ENCODE data around the gene SLC35G4.

Gene SLC35G4

DNA sequence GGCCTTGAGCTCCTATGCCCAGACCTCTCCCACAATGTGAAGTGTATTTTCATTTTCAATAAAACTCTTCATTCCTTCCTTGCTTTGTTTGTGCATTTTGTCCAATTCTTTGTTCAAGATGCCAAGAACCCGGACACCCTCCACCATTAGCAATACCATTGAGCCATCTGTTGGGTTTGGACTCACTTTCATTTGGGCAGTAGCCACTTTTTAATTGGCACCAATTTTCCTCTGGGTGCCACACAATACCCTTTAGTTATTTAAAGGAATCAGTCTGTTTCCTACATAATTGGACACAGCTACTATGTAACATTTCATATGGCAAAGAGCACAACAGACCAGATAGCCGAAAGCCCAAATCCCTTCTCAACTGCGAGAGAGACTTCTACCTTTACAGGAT, 22.5 kb upstream of the SLC35G4 start:
- TF ChIP-seq EZH2phosphoT487 (IDR thresholded peaks at IDR 0.05; ENCODE audit: low read length) (no peak), EZH2 (optimal IDR thresholded peaks at IDR 0.05; ENCODE audit: low read depth, low read length) (no peak)
- TF ChIP-seq, protein P1, sequence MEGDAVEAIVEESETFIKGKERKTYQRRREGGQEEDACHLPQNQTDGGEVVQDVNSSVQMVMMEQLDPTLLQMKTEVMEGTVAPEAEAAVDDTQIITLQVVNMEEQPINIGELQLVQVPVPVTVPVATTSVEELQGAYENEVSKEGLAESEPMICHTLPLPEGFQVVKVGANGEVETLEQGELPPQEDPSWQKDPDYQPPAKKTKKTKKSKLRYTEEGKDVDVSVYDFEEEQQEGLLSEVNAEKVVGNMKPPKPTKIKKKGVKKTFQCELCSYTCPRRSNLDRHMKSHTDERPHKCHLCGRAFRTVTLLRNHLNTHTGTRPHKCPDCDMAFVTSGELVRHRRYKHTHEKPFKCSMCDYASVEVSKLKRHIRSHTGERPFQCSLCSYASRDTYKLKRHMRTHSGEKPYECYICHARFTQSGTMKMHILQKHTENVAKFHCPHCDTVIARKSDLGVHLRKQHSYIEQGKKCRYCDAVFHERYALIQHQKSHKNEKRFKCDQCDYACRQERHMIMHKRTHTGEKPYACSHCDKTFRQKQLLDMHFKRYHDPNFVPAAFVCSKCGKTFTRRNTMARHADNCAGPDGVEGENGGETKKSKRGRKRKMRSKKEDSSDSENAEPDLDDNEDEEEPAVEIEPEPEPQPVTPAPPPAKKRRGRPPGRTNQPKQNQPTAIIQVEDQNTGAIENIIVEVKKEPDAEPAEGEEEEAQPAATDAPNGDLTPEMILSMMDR (IDR thresholded peaks at IDR 0.05; ENCODE audit: low read length): no peak
- no peaks in the 10 kb centered on the region for H3K36me3 ChIP-seq (replicated peaks; ENCODE audit: insufficient read depth, low read length)
- no peak overlapping the region for H3K9ac ChIP-seq (ENCODE audit: low read length)

GRCh38 chr18:11587432-11587831, 22.0 kb upstream of the SLC35G4 start:
- Histone ChIP-seq H3K36me3 (replicated peaks; ENCODE audit: insufficient read depth, low read length) (no peaks in the 10 kb centered on the region), H3F3A (ENCODE audit: insufficient read depth, low read length) (peaks cover 10% of the 10 kb centered on the region), H3K9ac (ENCODE audit: low read length) (no peak overlapping the region), H3K27ac (ENCODE audit: low read length) (peak overlapping the region; percentile 56; the same call in 1 of the 2 replicates), H3K4me3 (ENCODE audit: low read length) (no peak overlapping the region), H3K4me1 (ENCODE audit: low read length) (peaks cover 24% of the 10 kb centered on the region), H3K4me2 (ENCODE audit: low read depth, low read length) (peak overlapping the region; percentile 25; the same call in 1 of the 2 replicates), H3K9me2 (replicated peaks; ENCODE audit: insufficient read depth, low read length) (no peaks in the 10 kb centered on the region), H3K9me3 (replicated peaks; ENCODE audit: insufficient read depth, low read length) (no peaks in the 10 kb centered on the region), H4K20me1 (ENCODE audit: insufficient read depth, low read length) (no peaks in the 10 kb centered on the region), H3K27me3 (replicated peaks; ENCODE audit: insufficient read depth, low read length) (no peaks in the 10 kb centered on the region), H3K79me2 (ENCODE audit: low read length) (no peaks in the 10 kb centered on the region), H2AFZ (ENCODE audit: low read length) (no peak overlapping the region)
- DNase-seq: peak; percentile 48
- TF ChIP-seq EZH2phosphoT487 (IDR thresholded peaks at IDR 0.05; ENCODE audit: low read length) (no peak), EZH2 (optimal IDR thresholded peaks at IDR 0.05; ENCODE audit: low read depth, low read length) (no peak)
- TF ChIP-seq, protein P1 (IDR thresholded peaks at IDR 0.05; ENCODE audit: low read length): no peak

More for the DNA sequence above, 22.5 kb upstream of the SLC35G4 start:
- peaks cover 10% of the 10 kb centered on the region for H3F3A ChIP-seq (ENCODE audit: insufficient read depth, low read length)
- no peaks in the 10 kb centered on the region for H3K9me2 ChIP-seq (replicated peaks; ENCODE audit: insufficient read depth, low read length)
- H3K27me3 ChIP-seq (replicated peaks; ENCODE audit: insufficient read depth, low read length): no peaks in the 10 kb centered on the region
- no peak for DNase-seq
- H3K4me2 ChIP-seq (ENCODE audit: low read depth, low read length): peak overlapping the region; percentile 25; the same call in 1 of the 2 replicates
- H3K9me3 ChIP-seq (replicated peaks; ENCODE audit: insufficient read depth, low read length): no peaks in the 10 kb centered on the region
- no peaks in the 10 kb centered on the region for H4K20me1 ChIP-seq (ENCODE audit: insufficient read depth, low read length)
- peaks cover 24% of the 10 kb centered on the region for H3K4me1 ChIP-seq (ENCODE audit: low read length)
- H2AFZ ChIP-seq (ENCODE audit: low read length): no peak overlapping the region
- H3K27ac ChIP-seq (ENCODE audit: low read length): peak overlapping the region; percentile 56; the same call in 1 of the 2 replicates
- no peaks in the 10 kb centered on the region for H3K79me2 ChIP-seq (ENCODE audit: low read length)
- H3K4me3 ChIP-seq (ENCODE audit: low read length): no peak overlapping the region

GRCh38 chr18:11587846-11588245, 21.6 kb upstream of the SLC35G4 start:
- H2AFZ ChIP-seq (ENCODE audit: low read length): no peak overlapping the region
- peak overlapping the region; percentile 25; the same call in 1 of the 2 replicates for H3K4me2 ChIP-seq (ENCODE audit: low read depth, low read length)
- H3K27ac ChIP-seq (ENCODE audit: low read length): peak overlapping the region; percentile 56; the same call in 1 of the 2 replicates
- DNase-seq: peak; percentile 87
- H3K4me1 ChIP-seq (ENCODE audit: low read length): peaks cover 24% of the 10 kb centered on the region
- H3K9me2 ChIP-seq (replicated peaks; ENCODE audit: insufficient read depth, low read length): no peaks in the 10 kb centered on the region
- peaks cover 10% of the 10 kb centered on the region for H3F3A ChIP-seq (ENCODE audit: insufficient read depth, low read length)
- H3K27me3 ChIP-seq (replicated peaks; ENCODE audit: insufficient read depth, low read length): no peaks in the 10 kb centered on the region
- no peak overlapping the region for H3K9ac ChIP-seq (ENCODE audit: low read length)
- no peaks in the 10 kb centered on the region for H3K79me2 ChIP-seq (ENCODE audit: low read length)
- no peak for TF ChIP-seq EZH2phosphoT487 (IDR thresholded peaks at IDR 0.05; ENCODE audit: low read length)
- TF ChIP-seq, protein P1 (IDR thresholded peaks at IDR 0.05; ENCODE audit: low read length): no peak
- TF ChIP-seq EZH2 (optimal IDR thresholded peaks at IDR 0.05; ENCODE audit: low read depth, low read length): no peak
- no peaks in the 10 kb centered on the region for H3K9me3 ChIP-seq (replicated peaks; ENCODE audit: insufficient read depth, low read length)
- H3K4me3 ChIP-seq (ENCODE audit: low read length): no peak overlapping the region
- no peaks in the 10 kb centered on the region for H4K20me1 ChIP-seq (ENCODE audit: insufficient read depth, low read length)
- no peaks in the 10 kb centered on the region for H3K36me3 ChIP-seq (replicated peaks; ENCODE audit: insufficient read depth, low read length)
